A673 (cell line): ENCODE data around the gene KANSL3. TPM values are rescaled to one million over a fixed set of nuclear protein-coding genes. Genes with fewer than 3 reads are reported as not detected.
"Not testable (repeated sequence)": the region's sequence is repeated elsewhere in the genome, so short reads cannot be mapped to it uniquely, and the experiment has no call there.

ENCODE experiments used
- BruUV-seq: library from RNA; stranded (reverse); fragments of 400-500 nt; replicated peaks from 2 replicates; lab custom pipeline; 2021; lab: Mats Ljungman, UMichigan
- CTCF ChIA-PET: fragments of 300-600 bp; sonication (Branson Sonifier 250); formaldehyde crosslinking; loops from one replicate; lab custom pipeline; 2022; ENCODE audit warnings: antibody characterized with exemption; lab: Charles Lee
- POLR2A ChIA-PET: fragments of 300-600 bp; sonication (Branson Sonifier 250); formaldehyde crosslinking; loops from one replicate; lab custom pipeline; 2022; ENCODE audit warnings: antibody characterized with exemption; ENCODE audit not compliant: low non-redundant PET; lab: Charles Lee
- DNase-seq: peaks from one replicate; pipeline ENCODE4 v3.0.0-alpha.2; 2015; ENCODE audit warnings: low spot score
- H3K27ac ChIP-seq: fragments of 200-600 bp; sonication (generic); 2 replicates; pipeline ENCODE4 v1.5.1; 2016; ENCODE audit warnings: mixed run types, low read depth, mild to moderate bottlenecking, mixed read lengths, antibody characterized with exemption, low read length; ENCODE audit not compliant: poor library complexity, severe bottlenecking
- H3K27me3 ChIP-seq: fragments of 200-600 bp; sonication (generic); replicated peaks from 2 replicates; pipeline ENCODE4 v1.6.1; 2017; ENCODE audit warnings: mixed run types, low read depth, mild to moderate bottlenecking, mixed read lengths, antibody characterized with exemption, low read length; ENCODE audit not compliant: insufficient read depth, poor library complexity
- H3K36me3 ChIP-seq: fragments of 200-600 bp; sonication (generic); 2 replicates; pipeline ENCODE4 v1.6.1; 2016; ENCODE audit warnings: mixed run types, mild to moderate bottlenecking, mixed read lengths, antibody characterized with exemption, low read length; ENCODE audit not compliant: insufficient read depth, poor library complexity, severe bottlenecking
- H3K4me1 ChIP-seq: fragments of 200-600 bp; sonication (generic); 2 replicates; pipeline ENCODE4 v1.6.1; 2017; ENCODE audit warnings: mixed run types, mild to moderate bottlenecking, mixed read lengths, antibody characterized with exemption, low read length; ENCODE audit not compliant: insufficient read depth, poor library complexity, severe bottlenecking
- H3K4me3 ChIP-seq: fragments of 200-600 bp; sonication (generic); 2 replicates; pipeline ENCODE4 v1.5.1; 2016; ENCODE audit warnings: low read depth, mixed run types, mild to moderate bottlenecking, mixed read lengths, low read length; ENCODE audit not compliant: poor library complexity, severe bottlenecking
- H3K9me3 ChIP-seq: fragments of 200-600 bp; sonication (generic); 2 replicates; pipeline ENCODE4 v1.6.1; 2016; ENCODE audit warnings: mixed run types, low read depth, mild to moderate bottlenecking, mixed read lengths, antibody characterized with exemption, low read length; ENCODE audit not compliant: poor library complexity, severe bottlenecking
- EZH2 ChIP-seq: fragments of 200-600 bp; sonication (generic); IDR thresholded peaks from 2 replicates; pipeline ENCODE4 v1.6.1; 2017; ENCODE audit warnings: borderline replicate concordance, low read depth, mild to moderate bottlenecking, mixed read lengths, antibody characterized with exemption, low read length; ENCODE audit not compliant: poor library complexity, severe bottlenecking
- intact Hi-C: fragments of 100-400 bp; cut with micrococcal nuclease; formaldehyde crosslinking; loops from one replicate; pipeline ENCODE4 v1.10.0; 2022; ENCODE audit not compliant: unreplicated experiment
- total RNA-seq: library from RNA; stranded (reverse); gene quantifications from 2 replicates; pipeline ENCODE4 v1.2.3, GENCODE V29; 2021
- TF ChIP-seq, protein P1 (sequence below): fragments of 300-800, 200-600 bp; sonication (generic); conservative IDR thresholded peaks from 2 replicates; pipeline ENCODE4 v1.5.1; 2017; ENCODE audit warnings: low read depth, mild to moderate bottlenecking, antibody characterized with exemption, low read length, moderate library complexity, mixed read lengths

KANSL3 gene
- total RNA-seq, 1 experiment from 2014 or later: 71.8 TPM

- ChIA-PET POLR2A (no interaction called here), CTCF (no interaction called here)
- TF ChIP-seq EZH2: no peak
- Histone ChIP-seq H3K36me3 (no peaks in the 10 kb centered on the region), H3K27me3 (no peaks in the 10 kb centered on the region), H3K4me1 (no peaks in the 10 kb centered on the region), H3K27ac (no peak overlapping the region), H3K4me3 (no peak overlapping the region), H3K9me3 (no peaks in the 10 kb centered on the region)
- BruUV-seq: no TSS peak
- DNase-seq: no peak
- intact Hi-C loops: no loop called here
Measured at GRCh38 chr2:96556441-96557330, 81.4 kb downstream of the KANSL3 start.

DNA sequence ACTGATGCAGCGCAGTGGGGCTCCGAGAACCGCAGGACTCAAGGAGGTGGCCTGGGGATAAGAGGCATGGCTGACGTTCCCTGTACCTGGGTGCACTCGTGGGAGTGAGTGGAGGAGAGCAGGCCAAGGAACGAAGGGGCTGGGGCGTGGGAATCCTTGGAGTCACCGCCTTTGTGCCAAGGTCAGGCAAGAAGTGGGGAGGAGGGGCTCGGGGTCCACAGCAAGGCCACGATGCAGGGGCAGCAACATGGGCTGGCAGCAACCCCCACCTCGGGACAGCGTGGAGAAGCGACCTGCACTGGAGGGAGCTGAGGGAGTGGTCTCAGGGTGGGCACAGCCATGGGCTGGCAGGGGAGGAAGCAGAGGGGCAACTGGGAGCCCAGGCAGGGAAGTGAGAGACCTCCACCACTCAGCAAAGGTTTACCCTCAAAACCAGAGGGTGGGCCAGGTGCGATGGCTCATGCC lies 82.9 kb downstream of the KANSL3 start:
- Histone ChIP-seq H3K9me3 (no peaks in the 10 kb centered on the region), H3K27me3 (no peaks in the 10 kb centered on the region), H3K4me1 (no peaks in the 10 kb centered on the region), H3K36me3 (no peaks in the 10 kb centered on the region), H3K27ac (no peak overlapping the region), H3K4me3 (no peak overlapping the region)
- intact Hi-C loops: no loop called here
- TF ChIP-seq, protein P1, sequence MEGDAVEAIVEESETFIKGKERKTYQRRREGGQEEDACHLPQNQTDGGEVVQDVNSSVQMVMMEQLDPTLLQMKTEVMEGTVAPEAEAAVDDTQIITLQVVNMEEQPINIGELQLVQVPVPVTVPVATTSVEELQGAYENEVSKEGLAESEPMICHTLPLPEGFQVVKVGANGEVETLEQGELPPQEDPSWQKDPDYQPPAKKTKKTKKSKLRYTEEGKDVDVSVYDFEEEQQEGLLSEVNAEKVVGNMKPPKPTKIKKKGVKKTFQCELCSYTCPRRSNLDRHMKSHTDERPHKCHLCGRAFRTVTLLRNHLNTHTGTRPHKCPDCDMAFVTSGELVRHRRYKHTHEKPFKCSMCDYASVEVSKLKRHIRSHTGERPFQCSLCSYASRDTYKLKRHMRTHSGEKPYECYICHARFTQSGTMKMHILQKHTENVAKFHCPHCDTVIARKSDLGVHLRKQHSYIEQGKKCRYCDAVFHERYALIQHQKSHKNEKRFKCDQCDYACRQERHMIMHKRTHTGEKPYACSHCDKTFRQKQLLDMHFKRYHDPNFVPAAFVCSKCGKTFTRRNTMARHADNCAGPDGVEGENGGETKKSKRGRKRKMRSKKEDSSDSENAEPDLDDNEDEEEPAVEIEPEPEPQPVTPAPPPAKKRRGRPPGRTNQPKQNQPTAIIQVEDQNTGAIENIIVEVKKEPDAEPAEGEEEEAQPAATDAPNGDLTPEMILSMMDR: no peak
- TF ChIP-seq EZH2: no peak
- ChIA-PET POLR2A (no interaction called here), CTCF (interaction anchor here (1.3 to 1.5 kb wide), 2 partner anchors 11 to 148 kb away, joined by 4 to 6 read pairs; no protein-coding TSS in a partner anchor)
- DNase-seq: no peak
- no TSS peak for BruUV-seq

DNA sequence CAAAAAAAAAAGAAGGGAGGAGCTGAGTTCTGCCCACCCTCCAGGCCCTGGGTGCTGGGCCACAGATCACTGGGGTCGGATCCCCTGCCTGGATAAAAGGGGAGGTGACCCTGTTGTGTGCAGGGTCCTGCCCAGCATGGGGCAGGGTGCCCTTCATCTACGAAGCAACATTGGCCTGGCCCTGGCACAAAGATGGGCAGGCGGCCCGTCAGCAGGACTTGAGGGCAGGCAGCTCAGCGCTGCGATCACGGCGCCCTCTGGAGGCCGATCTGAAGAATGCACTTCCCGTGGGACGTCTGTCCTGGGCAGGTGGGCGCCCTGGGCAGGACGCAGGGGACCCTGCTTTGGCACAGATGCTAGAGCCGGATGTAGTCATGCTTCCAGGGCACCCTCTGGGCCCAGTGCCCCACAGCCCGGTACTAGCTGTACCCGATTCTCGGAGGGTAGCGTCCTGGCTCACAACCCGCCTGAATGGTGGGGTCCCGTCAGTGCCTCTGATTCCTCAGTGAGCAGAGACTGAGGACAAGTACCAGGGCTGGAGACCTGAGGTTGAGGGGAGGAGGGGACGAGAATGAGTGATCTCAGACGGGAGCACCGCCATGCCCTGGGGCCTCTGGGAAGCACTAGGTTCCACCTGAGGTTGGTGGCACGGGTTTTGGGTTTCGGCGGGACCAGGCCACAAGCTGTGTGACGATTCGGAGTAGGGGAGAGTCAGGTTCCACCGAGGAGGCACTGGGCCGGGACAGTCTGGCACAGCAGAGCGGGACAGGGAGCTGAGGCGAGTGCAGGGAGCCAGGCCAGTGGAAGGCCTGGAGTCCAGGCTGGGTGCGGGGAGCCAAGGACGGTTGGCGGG lies 83.6 kb downstream of the KANSL3 start:
- Histone ChIP-seq H3K4me1 (no peaks in the 10 kb centered on the region), H3K36me3 (no peaks in the 10 kb centered on the region), H3K27ac (no peak overlapping the region), H3K4me3 (no peak overlapping the region), H3K9me3 (no peaks in the 10 kb centered on the region), H3K27me3 (no peaks in the 10 kb centered on the region)
- DNase-seq: peak; percentile 64
- ChIA-PET CTCF (interaction anchor here (0.5 to 1.5 kb wide), 11 partner anchors 12 to 408 kb away, joined by 3 to 6 read pairs (median 4); partner anchors contain the start of gene CNNM3), POLR2A (no interaction called here)
- intact Hi-C loops: loop anchor here (1.0 kb wide), 1 partner anchor 147 kb away; no protein-coding TSS in a partner anchor
- BruUV-seq: no TSS peak
- TF ChIP-seq, protein P1: peak; percentile 98
- no peak for TF ChIP-seq EZH2

DNA sequence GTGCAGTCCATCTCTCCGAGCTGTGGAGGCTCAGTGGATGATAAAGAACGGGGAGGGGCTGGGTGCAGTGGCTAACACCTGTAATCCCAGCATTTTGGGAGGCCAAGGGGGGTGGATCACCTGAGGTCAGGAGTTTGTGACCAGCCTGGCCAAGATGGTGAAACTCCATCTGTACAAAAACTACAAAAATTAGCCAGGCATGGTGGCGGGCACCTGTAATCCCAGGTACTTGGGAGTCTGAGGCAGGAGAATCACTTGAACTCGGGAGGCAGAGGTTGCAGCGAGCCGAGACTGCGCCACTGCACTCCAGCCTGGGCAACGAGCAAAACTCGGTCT lies 84.2 kb downstream of the KANSL3 start:
- CTCF ChIA-PET: interaction anchor here (0.5 to 1.5 kb wide), 11 partner anchors 12 to 409 kb away, joined by 3 to 6 read pairs (median 4); partner anchors contain the start of gene CNNM3
- intact Hi-C loops: loop anchor here (1.0 kb wide), 1 partner anchor 147 kb away; no protein-coding TSS in a partner anchor
- H3K9me3 ChIP-seq, POLR2A ChIA-PET, H3K27ac ChIP-seq, H3K36me3 ChIP-seq, H3K4me3 ChIP-seq, H3K27me3 ChIP-seq, H3K4me1 ChIP-seq, DNase-seq, BruUV-seq: not testable (repeated sequence)
